Measurements from ENCODE around the gene TM2D3. TPM values are rescaled to one million over a fixed set of nuclear protein-coding genes. Genes with fewer than 3 reads are reported as not detected.

Gene TM2D3
- total RNA-seq, 1 experiment from 2014 or later = 34.7 TPM

- POLR2A ChIA-PET = no interaction called here
- Mint-ChIP-seq H3K36me3 (ENCODE audit: insufficient read depth, unreplicated experiment) (no peaks in the 10 kb centered on the region), H3K27ac (ENCODE audit: unreplicated experiment) (no peak overlapping the region), H3K4me3 (ENCODE audit: unreplicated experiment) (no peak overlapping the region), H3K9me3 (ENCODE audit: unreplicated experiment) (no peaks in the 10 kb centered on the region), H3K27me3 (ENCODE audit: insufficient read depth, unreplicated experiment) (no peaks in the 10 kb centered on the region), H3K4me1 (ENCODE audit: low read depth, unreplicated experiment) (no peaks in the 10 kb centered on the region)
- Histone ChIP-seq H3K27me3 (replicated peaks; ENCODE audit: control insufficient read depth, insufficient read depth, low read length) (no peaks in the 10 kb centered on the region), H3K36me3 (ENCODE audit: control insufficient read depth, insufficient read depth, low read length) (no peaks in the 10 kb centered on the region), H3K9me3 (no peaks in the 10 kb centered on the region), H3K4me1 (no peaks in the 10 kb centered on the region), H3K4me3 (ENCODE audit: low read depth, low read length) (no peak overlapping the region)
- BruUV-seq (replicated peaks) = no TSS peak
- no peak for DNase-seq
- intact Hi-C loops (cut with micrococcal nuclease; ENCODE audit: unreplicated experiment) = no loop called here
- CTCF ChIA-PET = no interaction called here
- no peak for TF ChIP-seq CTCF (IDR thresholded peaks at IDR 0.05; ENCODE audit: insufficient read depth in 1 of 2, low read depth in 1 of 2, low read length in 1 of 2, severe bottlenecking in 1 of 2, unreplicated experiment in 1 of 2)
These were observed 37.7 kb upstream of the TM2D3 start for GRCh38 chr15:101689901-101690300.

DNA sequence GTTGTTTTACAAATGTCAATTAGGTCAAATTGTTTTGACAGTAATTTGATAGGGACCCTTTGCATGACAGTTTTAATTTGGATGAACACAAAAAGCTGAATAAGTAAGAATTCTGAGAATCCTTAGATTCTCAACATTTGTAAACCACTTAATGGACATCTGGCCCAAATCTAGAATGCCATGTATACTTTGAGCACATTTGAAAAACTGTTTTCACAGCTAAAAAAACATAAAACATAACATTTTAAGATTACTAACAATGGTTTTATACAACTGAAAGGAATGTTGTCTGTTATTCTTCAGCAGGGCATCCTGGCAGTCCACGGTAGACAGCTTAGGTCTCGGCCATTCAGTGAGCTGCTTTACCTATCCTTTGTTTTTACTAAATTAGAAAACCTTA lies 34.5 kb upstream of the TM2D3 start:
- peaks cover 7% of the 10 kb centered on the region for H3K36me3 Mint-ChIP-seq (ENCODE audit: insufficient read depth, unreplicated experiment)
- no peak overlapping the region for H3K27ac Mint-ChIP-seq (ENCODE audit: unreplicated experiment)
- ChIA-PET POLR2A (no interaction called here), CTCF (no interaction called here)
- no peaks in the 10 kb centered on the region for H3K4me1 Mint-ChIP-seq (ENCODE audit: low read depth, unreplicated experiment)
- no peak for TF ChIP-seq CTCF (IDR thresholded peaks at IDR 0.05; ENCODE audit: insufficient read depth in 1 of 2, low read depth in 1 of 2, low read length in 1 of 2, severe bottlenecking in 1 of 2, unreplicated experiment in 1 of 2)
- H3K9me3 Mint-ChIP-seq (ENCODE audit: unreplicated experiment) = no peaks in the 10 kb centered on the region
- Histone ChIP-seq H3K9me3 (no peaks in the 10 kb centered on the region), H3K4me3 (ENCODE audit: low read depth, low read length) (no peak overlapping the region), H3K27me3 (replicated peaks; ENCODE audit: control insufficient read depth, insufficient read depth, low read length) (no peaks in the 10 kb centered on the region), H3K36me3 (ENCODE audit: control insufficient read depth, insufficient read depth, low read length) (no peaks in the 10 kb centered on the region; the same call in 1 of the 2 replicates), H3K4me1 (no peaks in the 10 kb centered on the region)
- no TSS peak for BruUV-seq (replicated peaks)
- DNase-seq = no peak
- H3K4me3 Mint-ChIP-seq (ENCODE audit: unreplicated experiment) = no peak overlapping the region
- intact Hi-C loops (cut with micrococcal nuclease; ENCODE audit: unreplicated experiment) = no loop called here
- no peaks in the 10 kb centered on the region for H3K27me3 Mint-ChIP-seq (ENCODE audit: insufficient read depth, unreplicated experiment)

- Histone ChIP-seq H3K4me1 (0 out of 2 replicates have a peak, but pooled peaks cover 6% of the 10 kb centered on the region), H3K4me3 (ENCODE audit: low read depth, low read length) (no peak overlapping the region), H3K9me3 (no peaks in the 10 kb centered on the region), H3K27me3 (replicated peaks; ENCODE audit: control insufficient read depth, insufficient read depth, low read length) (no peaks in the 10 kb centered on the region), H3K36me3 (ENCODE audit: control insufficient read depth, insufficient read depth, low read length) (no peaks in the 10 kb centered on the region; the same call in 1 of the 2 replicates)
- H3K27me3 Mint-ChIP-seq (ENCODE audit: insufficient read depth, unreplicated experiment) = no peaks in the 10 kb centered on the region
- DNase-seq = no peak
- H3K27ac Mint-ChIP-seq (ENCODE audit: unreplicated experiment) = no peak overlapping the region
- ChIA-PET CTCF (no interaction called here), POLR2A (no interaction called here)
- no TSS peak for BruUV-seq (replicated peaks)
- TF ChIP-seq CTCF (IDR thresholded peaks at IDR 0.05; ENCODE audit: insufficient read depth in 1 of 2, low read depth in 1 of 2, low read length in 1 of 2, severe bottlenecking in 1 of 2, unreplicated experiment in 1 of 2) = no peak
- H3K9me3 Mint-ChIP-seq (ENCODE audit: unreplicated experiment) = no peaks in the 10 kb centered on the region
- peaks cover 4% of the 10 kb centered on the region for H3K4me1 Mint-ChIP-seq (ENCODE audit: low read depth, unreplicated experiment)
- intact Hi-C loops (cut with micrococcal nuclease; ENCODE audit: unreplicated experiment) = no loop called here
- H3K4me3 Mint-ChIP-seq (ENCODE audit: unreplicated experiment) = no peak overlapping the region
- peaks cover 7% of the 10 kb centered on the region for H3K36me3 Mint-ChIP-seq (ENCODE audit: insufficient read depth, unreplicated experiment)
These were observed 32.7 kb upstream of the TM2D3 start for GRCh38 chr15:101684877-101685276.
